ENCODE data around the gene GFM2. TPM values are rescaled to one million over a fixed set of nuclear protein-coding genes. Genes with fewer than 3 reads are reported as not detected.

The GFM2 gene
- total and polyA plus RNA-seq, 2 of the 13 experiments (the other 11 are each of a cell fraction or from before 2014, with no cell fraction given): 22.0 to 41.6 TPM

- TF ChIP-seq ZNF501 (CRISPR knock-in tag; IDR thresholded peaks at IDR 0.05) (peak; percentile 95), ZNF678 (CRISPR knock-in tag; IDR thresholded peaks at IDR 0.05) (peak; percentile 73; the same call in 1 of the 2 replicates), NCOA2 (CRISPR knock-in tag; IDR thresholded peaks at IDR 0.05) (peak; percentile 63; the same call in 1 of the 2 replicates), ZBTB25 (CRISPR knock-in tag; IDR thresholded peaks at IDR 0.05) (peak; percentile 91), MBD4 (IDR thresholded peaks at IDR 0.05; ENCODE audit: borderline replicate concordance, low read length) (no peak), ZNF205 (CRISPR knock-in tag; IDR thresholded peaks at IDR 0.05) (peak; percentile 82), TP53 (CRISPR knock-in tag; conservative IDR thresholded peaks at IDR 0.05) (0 out of 2 replicates have a peak, but pooled peaks have one; percentile 65), USF2 (IDR thresholded peaks at IDR 0.05; ENCODE audit: low read depth, low read length) (no peak), USF2 (CRISPR knock-in tag; IDR thresholded peaks at IDR 0.05; ENCODE audit: borderline replicate concordance) (no peak), CHCHD3 (CRISPR knock-in tag; IDR thresholded peaks at IDR 0.05) (no peak), PCBP1 (IDR thresholded peaks at IDR 0.05; ENCODE audit: borderline replicate concordance, low read depth, low read length) (peak; percentile 91; the same call in 1 of the 2 replicates), PBX3 (CRISPR knock-in tag; IDR thresholded peaks at IDR 0.05; ENCODE audit: borderline replicate concordance) (no peak), ATF4 (CRISPR knock-in tag; IDR thresholded peaks at IDR 0.05) (peak in 1 of 2 experiments; percentile 52; a peak in 1 of 4 replicates), ARHGAP35 (CRISPR knock-in tag; IDR thresholded peaks at IDR 0.05; ENCODE audit: borderline replicate concordance) (peak; percentile 63), NFAT5 (CRISPR knock-in tag; IDR thresholded peaks at IDR 0.05) (no peak), BRD4 (CRISPR knock-in tag; IDR thresholded peaks at IDR 0.05) (0 out of 2 replicates have a peak, but pooled peaks have one; percentile 52), NR3C1 (CRISPR knock-in tag; IDR thresholded peaks at IDR 0.05) (no peak), SPEN (CRISPR knock-in tag; IDR thresholded peaks at IDR 0.05; ENCODE audit: low read depth) (peak; percentile 89)
Measured at GRCh38 chr5:74766849-74767578, at the start of gene GFM2, which contains the start of gene NSA2 (continued).
